Prostate gland (tissue), 2 donors: Measurements from ENCODE around the gene CACNA1A.

Source experiments
- POLR2A ChIP-seq: fragments of 450-650 bp; IDR thresholded peaks from one replicate; pipeline ENCODE4 v1.6.1; 2016; ENCODE audit warnings: antibody characterized with exemption, mild to moderate bottlenecking
- POLR2AphosphoS5 ChIP-seq: sonication (generic); formaldehyde crosslinking; IDR thresholded peaks from one replicate; pipeline ENCODE4 v1.6.1; 2017; ENCODE audit warnings: antibody characterized with exemption
- TF ChIP-seq, protein P1 (sequence below), 4 experiments: fragments of 200-600 bp in 2 of 4; fragments of 450-650 bp in 2 of 4; sonication (generic) in 2 of 4; IDR thresholded peaks; 1 replicate in 3 of 4; 2 replicates in 1 of 4; pipeline ENCODE4 v1.5.1; 2016 to 2019; ENCODE audit warnings: antibody characterized with exemption in 4 of 4, mild to moderate bottlenecking in 2 of 4, moderate library complexity in 2 of 4

DNA sequence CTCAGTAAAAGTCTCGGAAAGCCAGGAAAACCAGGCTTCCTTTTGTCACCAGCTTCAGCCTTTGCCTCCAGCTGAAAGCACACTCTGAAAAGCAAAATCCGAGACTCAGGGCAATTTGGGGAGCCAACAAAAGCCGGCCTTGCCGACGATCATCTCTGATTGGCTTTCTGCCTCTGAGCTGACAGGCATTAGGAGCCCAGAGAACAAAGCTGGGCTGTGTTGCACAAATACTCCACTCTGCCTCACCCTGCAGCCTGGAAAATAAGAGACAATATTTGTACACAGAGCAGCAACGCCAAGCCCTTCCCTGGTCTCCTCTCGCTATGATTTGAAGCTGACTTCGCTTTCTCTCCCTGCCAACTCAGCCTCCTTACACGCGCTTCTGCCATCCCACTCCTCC lies 46.9 kb downstream of the CACNA1A start:
- TF ChIP-seq, protein P1, sequence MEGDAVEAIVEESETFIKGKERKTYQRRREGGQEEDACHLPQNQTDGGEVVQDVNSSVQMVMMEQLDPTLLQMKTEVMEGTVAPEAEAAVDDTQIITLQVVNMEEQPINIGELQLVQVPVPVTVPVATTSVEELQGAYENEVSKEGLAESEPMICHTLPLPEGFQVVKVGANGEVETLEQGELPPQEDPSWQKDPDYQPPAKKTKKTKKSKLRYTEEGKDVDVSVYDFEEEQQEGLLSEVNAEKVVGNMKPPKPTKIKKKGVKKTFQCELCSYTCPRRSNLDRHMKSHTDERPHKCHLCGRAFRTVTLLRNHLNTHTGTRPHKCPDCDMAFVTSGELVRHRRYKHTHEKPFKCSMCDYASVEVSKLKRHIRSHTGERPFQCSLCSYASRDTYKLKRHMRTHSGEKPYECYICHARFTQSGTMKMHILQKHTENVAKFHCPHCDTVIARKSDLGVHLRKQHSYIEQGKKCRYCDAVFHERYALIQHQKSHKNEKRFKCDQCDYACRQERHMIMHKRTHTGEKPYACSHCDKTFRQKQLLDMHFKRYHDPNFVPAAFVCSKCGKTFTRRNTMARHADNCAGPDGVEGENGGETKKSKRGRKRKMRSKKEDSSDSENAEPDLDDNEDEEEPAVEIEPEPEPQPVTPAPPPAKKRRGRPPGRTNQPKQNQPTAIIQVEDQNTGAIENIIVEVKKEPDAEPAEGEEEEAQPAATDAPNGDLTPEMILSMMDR (IDR thresholded peaks at IDR 0.05), result no peak
- TF ChIP-seq POLR2A, result no peak
- TF ChIP-seq POLR2AphosphoS5, result no peak
